ENCODE results near the gene TH.
A peak's percentile ranks its signal among the peaks of the same experiment; 100 is the strongest.

TH gene

GRCh38 chr11:2207773-2208621 is 36.4 kb upstream of the TH start:
- no peak for DNase-seq

- no peak for DNase-seq
Observed at GRCh38 chr11:2207212-2207611, 35.6 kb upstream of the TH start.

GRCh38 chr11:2205981-2206690 is 34.5 kb upstream of the TH start:
- no peak for DNase-seq

- no peak for DNase-seq
Observed at GRCh38 chr11:2205214-2205720, 33.7 kb upstream of the TH start.

DNA sequence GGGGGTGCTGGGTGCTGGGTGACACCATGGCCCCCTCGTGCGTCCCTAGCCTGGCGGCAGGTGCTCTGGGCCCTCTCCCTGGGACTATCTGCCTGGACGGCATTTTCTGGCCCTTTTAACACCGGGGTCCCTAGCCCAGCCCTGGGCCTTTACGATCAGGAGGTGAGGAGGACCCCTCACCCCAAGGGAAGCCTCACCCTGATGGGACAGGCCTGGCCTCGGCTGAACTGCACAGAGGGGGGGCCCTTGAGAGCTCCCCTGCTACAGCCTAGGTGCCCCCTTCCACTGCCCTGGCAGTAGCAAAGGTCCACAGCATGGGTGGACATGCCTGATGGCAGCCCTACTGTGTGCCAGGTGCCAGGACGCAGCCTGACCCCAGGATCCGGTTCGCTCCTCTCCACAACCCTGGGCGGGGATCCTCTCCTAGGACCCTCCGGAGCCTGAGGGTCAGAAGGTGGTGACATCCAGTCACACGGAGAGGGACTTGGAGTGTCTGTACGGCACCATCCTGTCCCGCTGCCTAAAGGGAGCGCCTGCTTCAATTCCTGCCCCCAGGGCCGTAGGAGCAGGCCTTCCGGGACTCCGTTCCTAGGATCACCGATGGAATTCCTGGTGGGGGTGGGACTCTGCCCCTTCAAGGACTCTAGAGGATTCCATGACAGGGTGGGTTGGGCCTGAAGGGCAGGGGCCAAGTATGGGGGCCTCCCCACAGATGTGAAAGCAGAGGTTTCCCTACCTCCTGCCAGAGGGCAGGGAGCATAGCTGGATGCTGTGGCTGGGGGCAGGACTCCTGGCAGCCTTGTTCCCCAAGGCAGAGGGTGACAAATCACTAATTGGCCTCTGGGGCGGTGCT is 33.0 kb upstream of the TH start:
- no peak for DNase-seq

DNA sequence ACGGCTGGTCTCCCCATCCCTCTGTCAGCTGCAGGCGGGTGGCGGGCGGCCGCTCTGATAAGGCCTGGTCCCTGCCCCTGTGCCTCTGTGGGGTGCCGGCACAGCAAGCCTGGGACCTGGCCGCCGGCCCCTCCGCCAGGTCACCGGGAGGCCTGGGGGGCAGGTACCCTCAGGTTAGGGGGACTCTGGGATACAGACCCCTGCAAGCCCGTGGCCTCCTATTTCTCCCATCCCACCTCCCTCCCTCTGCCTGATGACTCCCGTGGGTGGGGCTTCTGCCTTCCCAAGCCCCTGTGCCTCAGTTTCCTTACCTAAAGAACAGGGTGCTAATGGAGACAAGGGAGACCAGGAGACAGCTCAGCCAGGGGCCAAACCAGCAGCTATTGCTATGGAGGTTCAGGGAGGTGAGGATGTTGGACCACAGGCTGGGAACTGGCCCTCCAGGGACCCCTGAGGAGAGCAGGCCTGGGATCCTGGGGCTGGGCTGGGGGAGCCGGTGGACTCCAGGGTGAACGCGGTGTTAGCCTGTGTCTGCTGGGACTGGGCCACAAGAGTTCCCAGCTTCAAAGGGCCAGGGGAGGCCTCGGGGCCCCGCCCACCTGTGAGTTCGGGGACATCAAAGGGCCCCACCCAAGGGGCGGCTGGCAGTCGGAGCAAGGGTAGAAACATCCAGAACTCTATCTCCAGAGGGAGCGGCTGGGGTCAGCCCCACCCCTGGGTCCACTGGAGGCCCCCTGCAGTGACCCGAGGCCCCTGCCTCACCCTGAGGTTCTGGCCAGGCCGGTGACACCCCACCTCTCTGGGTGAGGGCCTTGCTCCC is 32.0 kb upstream of the TH start:
- no peak for DNase-seq

DNA sequence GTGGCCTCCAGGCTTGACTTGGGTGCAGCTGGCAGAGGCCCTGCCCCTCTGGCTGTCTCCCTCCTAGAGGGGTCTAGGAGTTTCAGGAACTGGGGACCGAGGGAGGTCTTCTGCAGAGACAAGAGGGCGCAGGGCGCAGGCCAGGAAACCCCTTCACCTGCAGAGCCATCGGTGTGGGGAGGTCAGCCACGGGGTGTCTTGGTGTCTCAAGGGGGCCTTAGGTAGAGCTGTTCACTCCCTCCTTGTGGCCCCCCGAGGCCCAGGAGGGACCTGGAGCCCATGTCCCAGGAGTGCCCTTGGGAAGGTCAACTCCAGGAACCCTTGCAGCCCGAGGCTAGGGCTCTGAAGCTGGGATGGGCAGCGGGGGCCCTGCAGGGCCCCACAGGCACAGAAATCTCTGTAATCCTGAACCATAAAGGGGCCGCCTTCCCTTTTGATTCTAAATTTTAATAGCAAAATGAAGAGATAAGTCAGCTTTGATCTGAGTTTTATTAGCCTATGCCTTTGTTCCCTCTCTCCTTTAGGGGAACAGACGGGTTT is 31.4 kb upstream of the TH start:
- DNase-seq = no peak

- no peak for DNase-seq
Observed at GRCh38 chr11:2202071-2202899, 30.7 kb upstream of the TH start.

DNA sequence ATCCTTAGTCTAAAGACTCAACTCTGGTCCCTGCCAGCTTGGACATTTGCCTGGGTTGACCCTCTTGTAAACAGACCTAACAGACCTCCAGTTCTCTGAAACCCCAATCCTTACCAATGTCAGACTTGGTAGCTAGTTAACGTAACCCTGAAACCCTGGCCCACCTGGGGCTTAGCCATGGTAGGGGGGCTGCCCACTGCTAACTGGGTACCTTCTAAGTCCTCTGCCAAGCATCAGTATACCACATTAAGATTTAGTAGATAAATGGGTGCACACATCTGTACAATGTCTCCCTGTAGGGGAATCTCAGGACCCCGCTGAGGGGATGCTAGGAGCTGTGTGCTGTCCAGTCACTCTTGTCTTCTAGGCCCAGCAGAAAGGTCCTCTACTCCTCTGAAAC is 29.9 kb upstream of the TH start:
- no peak for DNase-seq

- no peak for DNase-seq
Observed at GRCh38 chr11:2200957-2201519, 29.4 kb upstream of the TH start.

- DNase-seq = no peak
Observed at GRCh38 chr11:2200536-2200935, 28.9 kb upstream of the TH start.

GRCh38 chr11:2199466-2200341 is 28.1 kb upstream of the TH start:
- no peak for DNase-seq

GRCh38 chr11:2198621-2199365 is 27.2 kb upstream of the TH start:
- DNase-seq = no peak

- no peak for DNase-seq
Observed at GRCh38 chr11:2197771-2198520, 26.3 kb upstream of the TH start.

DNA sequence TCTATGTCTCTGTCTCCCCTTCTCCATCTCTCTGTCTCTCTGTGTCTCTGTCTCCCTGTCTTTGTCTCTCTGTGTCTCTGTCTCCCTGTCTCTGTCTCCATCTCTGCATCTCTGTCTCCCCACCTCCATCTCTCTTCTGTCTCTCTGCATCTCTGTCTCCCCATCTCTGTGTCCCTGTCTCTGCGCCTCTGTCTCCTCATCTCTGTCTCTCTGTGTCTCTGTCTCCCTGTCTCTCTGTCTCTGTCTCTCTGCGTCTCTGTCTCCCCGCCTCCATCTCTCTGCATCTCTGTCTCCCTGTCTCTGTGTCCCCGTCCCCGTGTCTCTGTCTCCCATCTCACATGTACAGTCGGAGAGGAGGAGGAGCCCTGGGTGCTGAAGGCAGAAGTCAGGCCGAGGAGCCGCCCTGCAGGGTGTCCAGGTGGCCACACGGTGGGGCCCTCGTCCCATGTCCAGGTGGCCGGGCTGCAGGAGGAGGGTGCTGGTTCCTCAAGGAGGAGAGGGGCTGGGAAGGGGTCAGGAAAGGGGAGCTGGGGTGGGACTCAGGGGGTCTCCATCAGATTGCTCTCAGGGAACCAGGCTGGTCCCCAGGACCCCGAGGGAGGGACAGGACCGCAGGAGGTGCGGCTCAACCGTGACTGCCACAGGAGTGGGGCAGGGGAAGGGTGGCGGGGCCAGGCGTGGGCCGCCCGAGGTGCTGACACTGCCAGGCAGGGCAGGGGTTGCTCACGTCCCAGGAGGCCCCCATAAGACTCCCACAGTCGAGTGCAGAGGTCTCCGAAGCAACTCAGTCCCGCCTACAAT is 25.6 kb upstream of the TH start:
- DNase-seq = peak; percentile 21

- no peak for DNase-seq
Observed at GRCh38 chr11:2195756-2196088, 24.1 kb upstream of the TH start.

All from NCI-H226 (cell line).